HG03457 (cell line): ENCODE results near the gene NUDT16.
"Not testable (repeated sequence)": the region's sequence is repeated elsewhere in the genome, so short reads cannot be mapped to it uniquely, and the experiment has no call there.

Source experiments
- ATAC-seq: cut with Tn5 transposase; IDR thresholded peaks from one replicate; pipeline ENCODE4 v1.9.1; 2021; ENCODE audit warnings: moderate number of reproducible peaks; ENCODE audit not compliant: unreplicated experiment

The NUDT16 gene

GRCh38 chr3:131381445-131382291, at the start of gene NUDT16:
Gene NUDT16, plus strand, starts transcription at chr3:131381774. Its CDS starts 31 bp downstream, at chr3:131381805.
- ATAC-seq = peak; percentile 98

DNA sequence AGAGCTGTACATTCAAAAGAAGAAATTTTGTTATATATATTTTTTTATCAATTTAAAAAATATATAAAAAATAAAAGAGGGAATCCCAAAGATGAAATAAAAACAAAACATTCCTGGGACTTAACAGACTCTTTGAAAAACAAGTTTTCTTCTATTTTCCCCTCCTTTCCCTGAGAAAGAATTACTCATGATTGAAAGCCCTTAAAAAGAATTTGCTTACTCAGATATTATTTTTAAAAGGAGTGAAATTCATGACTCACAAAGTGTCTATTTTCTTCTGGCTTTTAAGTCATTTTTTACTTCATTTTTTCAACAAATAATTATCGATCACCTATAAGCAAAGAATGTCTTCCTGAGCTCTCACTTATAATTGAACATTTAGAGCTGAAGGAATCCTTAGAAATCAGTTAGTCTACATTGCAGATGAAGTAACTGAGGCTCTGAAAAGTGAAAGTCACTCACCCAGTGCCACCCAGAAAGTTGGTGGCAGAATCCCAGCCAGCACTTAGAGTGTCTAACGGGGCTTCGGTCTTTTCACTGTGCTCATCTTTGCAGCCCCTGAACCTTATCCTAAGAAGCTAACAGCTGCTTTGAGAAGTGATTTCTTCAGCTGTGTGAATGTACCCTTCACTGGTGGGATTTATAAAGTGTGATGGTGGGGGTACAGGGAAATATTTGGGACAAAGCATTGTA, 42.5 kb upstream of the NUDT16 start:
- no peak for ATAC-seq

DNA sequence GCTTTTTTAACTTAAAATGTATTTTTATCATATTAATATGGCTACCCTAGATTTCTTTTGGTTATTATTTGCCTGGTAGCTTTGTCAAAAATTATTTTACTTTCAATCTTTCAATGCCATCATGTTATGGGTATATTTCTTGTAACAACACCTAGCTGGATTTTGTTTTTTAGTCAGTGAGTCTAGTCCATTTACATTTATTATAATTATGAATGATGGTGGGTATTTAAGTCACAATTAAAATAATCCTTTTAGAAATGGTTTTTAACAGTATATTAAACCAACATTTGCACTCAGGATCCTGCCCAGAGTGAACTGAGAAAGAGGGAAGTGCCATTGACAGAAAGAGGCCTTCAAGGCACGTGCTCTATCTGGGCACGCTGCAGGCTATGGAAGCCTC, 39.8 kb upstream of the NUDT16 start:
- ATAC-seq = no peak

GRCh38 chr3:131348911-131349310, 32.7 kb upstream of the NUDT16 start:
- no peak for ATAC-seq

- ATAC-seq = no peak
Measured at GRCh38 chr3:131349454-131349853, 32.1 kb upstream of the NUDT16 start.

DNA sequence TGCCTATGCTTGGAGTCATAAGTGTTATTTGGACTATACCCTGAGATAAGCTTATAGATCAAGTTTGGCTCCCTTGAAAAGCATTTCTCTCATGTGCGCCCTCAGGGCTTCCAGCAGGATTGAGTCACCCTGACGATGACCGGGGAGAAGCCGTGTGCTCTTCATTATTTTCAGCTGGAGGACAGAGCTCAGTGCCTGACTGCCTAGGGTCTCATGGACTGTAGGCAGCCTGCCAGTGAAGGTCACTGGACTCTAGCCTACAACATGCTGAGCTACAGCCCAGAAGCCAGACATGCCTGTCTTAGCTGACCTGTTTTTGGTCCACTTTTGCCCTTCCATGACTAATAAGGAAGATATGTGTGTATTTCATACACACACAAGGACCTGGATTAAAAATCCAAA, 31.6 kb upstream of the NUDT16 start:
- ATAC-seq = no peak

GRCh38 chr3:131350506-131350905, 31.1 kb upstream of the NUDT16 start:
- no peak for ATAC-seq

DNA sequence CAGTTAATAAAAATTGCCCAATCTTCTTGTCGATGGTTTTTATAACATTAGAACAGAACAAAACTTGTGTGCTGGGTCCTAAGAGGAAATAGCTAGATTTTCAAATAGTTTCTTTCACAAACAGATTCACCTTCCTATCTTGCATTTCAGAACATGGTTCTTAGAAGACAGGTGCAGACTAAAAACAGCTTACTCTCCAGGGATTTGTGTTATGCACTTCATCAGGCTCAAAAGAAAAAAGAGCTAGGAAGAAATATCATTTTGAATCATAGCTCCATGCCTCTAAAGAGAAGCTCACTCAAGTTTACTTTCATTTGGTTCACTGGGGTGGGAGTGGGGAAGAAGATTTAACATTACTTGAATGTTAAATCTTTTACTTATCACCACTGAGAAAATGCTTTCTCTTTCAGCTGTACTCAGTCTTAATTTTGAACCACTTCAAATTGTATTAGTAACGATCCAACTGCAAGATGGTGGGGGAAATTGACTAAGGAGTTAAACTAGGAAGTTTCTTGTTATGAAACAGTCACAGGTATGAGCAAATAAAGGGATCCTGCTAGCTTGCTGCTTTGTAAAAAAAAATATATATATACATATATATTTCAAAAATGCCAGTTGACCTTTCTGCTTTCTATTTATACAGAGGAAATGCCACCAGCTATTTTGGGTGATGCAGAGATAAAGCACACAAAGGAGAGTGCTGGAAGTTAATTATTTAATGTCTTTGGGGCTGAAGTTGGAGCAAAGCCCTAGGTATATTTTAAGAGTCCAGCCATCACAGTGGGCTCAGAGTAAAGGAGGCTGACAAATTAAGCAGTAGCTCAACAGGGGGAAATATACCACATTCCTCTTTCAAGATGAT, 28.3 kb upstream of the NUDT16 start:
- ATAC-seq = no peak

- ATAC-seq = no peak
Measured at GRCh38 chr3:131353986-131354385, 27.6 kb upstream of the NUDT16 start.

GRCh38 chr3:131356006-131356595, 25.5 kb upstream of the NUDT16 start:
- no peak for ATAC-seq

DNA sequence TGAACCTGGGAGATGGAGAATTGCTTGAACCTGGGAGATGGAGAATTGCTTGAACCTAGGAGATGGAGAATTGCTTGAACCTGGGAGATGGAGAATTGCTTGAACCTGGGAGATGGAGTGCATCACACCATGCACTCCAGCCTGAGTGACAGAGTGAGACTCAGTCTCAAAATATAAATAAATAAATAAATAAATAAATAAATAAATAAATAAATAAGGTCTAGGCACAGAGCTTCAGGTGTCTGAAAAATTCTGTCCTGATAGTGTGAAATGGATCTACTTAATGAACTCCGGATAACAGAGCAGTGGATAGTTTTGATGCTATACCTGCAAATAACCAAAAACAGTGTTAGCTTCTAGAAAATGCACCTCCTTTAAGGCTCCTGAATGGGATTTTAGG, 24.3 kb upstream of the NUDT16 start:
- no peak for ATAC-seq

DNA sequence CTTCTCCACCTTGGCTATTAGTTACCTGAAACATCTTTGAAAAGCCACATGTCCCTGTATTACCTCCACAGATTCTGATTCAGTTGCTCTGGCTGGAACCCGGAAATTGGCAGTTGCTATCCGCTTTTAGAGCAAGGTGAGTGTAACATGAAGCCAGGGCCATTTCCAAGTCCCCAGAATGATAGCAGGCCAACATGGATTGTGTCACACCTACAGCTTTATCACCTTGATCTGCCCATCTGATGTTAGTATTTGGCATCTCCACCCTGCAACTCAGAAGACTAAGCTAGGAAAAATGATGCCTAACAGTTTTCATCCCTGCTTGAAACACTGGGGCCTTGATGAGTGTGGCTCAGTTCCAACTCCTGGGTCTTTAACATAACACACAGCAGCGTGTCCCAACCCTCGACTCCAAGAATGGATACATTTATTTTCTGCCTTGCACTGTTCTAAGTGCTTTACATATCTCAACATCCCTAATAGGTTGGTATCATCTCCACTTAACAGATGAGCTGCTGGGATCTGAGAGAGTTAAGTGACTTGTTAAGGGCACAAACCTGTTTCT, 21.3 kb upstream of the NUDT16 start:
- no peak for ATAC-seq

DNA sequence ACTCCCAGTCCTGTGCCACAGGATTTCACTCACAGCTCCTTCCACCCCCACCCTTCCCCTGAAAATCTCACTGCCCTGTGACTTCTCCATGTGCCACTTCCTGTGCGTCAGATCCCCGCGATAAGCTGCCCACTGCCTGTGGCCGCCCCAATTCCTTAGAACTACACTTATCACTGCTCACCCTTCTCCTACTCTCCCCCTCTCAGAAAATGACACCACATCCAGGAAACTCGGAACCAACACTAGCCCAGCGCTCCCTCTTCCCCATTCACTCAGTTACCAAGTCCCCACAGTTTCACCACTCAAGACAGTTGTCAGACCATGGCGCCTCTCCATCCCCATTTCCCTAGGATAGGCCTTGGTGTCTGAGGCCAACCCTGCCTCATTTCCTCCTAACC, 20.5 kb upstream of the NUDT16 start:
- ATAC-seq = not testable (repeated sequence)

DNA sequence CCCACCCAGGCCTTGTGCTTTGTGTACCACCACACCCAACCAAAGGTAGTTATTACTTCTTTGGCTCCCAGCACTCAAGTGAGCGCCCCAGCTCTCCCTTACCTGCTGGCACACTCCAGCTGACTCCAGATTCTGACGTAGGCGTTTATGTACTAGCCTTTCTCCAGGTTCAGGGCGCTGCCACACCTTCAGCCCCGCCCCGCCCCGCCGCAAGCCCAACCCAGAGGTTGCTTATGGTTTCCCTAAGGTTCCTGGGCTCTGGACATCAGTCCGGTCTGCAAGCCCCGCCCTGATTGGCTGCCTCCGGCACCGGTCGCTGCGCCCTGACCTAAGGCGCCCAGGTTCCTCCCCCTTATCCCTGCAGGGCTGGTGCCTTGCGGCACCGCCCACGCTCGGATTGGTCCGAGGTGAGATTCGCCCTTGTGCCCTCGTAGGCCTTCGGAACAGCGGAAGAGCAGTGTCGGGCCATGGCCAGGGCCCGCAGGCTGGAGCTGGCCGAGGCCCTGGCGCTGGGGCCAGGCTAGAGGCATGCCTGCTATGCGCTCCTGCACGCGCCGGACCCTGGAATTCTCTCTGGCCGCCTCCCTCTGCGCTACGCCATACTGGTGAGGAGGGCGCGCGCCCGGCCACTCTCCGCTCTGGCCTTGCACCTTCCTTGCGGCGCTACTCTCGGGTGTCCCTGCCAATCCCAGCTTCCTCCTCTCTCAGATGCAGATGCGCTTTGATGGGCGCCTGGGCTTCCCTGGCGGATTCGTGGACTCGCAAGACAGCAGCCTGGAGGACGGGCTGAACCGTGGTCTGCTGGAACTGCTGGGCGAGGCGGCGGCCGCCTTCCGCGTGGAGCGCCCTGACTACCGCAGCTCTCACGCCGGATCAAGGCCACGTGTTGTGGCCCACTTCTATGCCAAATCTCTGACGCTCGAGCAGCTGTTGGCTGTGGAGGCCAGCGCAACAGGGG, 19.8 kb upstream of the NUDT16 start:
- ATAC-seq = peak; percentile 96

GRCh38 chr3:131363275-131363674, 18.3 kb upstream of the NUDT16 start:
- ATAC-seq = no peak

DNA sequence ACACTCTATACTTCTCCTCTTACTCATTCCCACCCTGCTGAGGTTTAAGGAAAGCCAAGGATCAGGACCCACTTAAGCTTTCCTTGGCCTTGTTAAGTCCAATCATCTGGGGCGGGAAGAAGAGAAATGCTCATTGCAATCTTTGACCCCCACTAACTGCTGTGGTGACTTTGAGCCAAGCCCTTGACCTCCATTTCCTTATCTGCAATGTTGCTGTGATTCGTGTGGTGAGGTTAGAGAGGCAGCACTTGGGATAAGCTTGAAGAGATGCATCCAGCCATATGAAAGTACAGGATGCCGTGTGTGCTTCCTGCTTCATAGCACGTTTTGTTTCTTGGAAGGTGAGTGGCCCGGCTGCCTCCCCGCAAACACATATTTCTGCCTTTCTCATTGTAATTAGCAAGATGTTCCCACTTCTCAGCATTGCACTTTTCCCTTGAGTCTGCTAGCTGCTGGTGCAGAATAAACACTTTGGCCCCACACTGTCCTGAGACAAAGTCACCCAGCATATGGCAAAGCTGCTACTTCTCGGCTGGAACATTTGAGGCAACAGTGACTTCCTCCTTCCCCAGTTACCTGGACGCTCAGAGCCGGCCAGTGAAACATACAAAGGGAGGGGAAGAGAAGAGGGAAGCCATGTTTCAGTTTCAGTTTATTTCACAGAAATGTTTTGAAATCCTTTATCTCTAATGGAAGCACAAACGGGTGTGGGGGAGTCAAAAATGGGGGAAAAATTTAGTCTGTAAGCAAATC, 10.5 kb upstream of the NUDT16 start:
- no peak for ATAC-seq

GRCh38 chr3:131371688-131372066, 9.9 kb upstream of the NUDT16 start:
- no peak for ATAC-seq

GRCh38 chr3:131374741-131375140, 6.8 kb upstream of the NUDT16 start:
- no peak for ATAC-seq
